Measurements from ENCODE around the gene PTPRJ.

The PTPRJ gene

GRCh38 chr11:48095779-48096470 lies 115.6 kb downstream of the PTPRJ start:
- no peak for DNase-seq

GRCh38 chr11:48096588-48097525 lies 116.5 kb downstream of the PTPRJ start:
- DNase-seq, result no peak

- no peak for DNase-seq
Measured at GRCh38 chr11:48098024-48098423, 117.7 kb downstream of the PTPRJ start.

GRCh38 chr11:48099916-48100446 lies 119.6 kb downstream of the PTPRJ start:
- no peak for DNase-seq

- DNase-seq, result no peak
Measured at GRCh38 chr11:48101044-48101733, 120.8 kb downstream of the PTPRJ start.

- no peak for DNase-seq
Measured at GRCh38 chr11:48101958-48102357, 121.6 kb downstream of the PTPRJ start.

GRCh38 chr11:48103621-48104567 lies 123.5 kb downstream of the PTPRJ start:
- no peak for DNase-seq

- DNase-seq, result no peak
Measured at GRCh38 chr11:48104568-48104924, 124.2 kb downstream of the PTPRJ start.

GRCh38 chr11:48105096-48105990 lies 125.0 kb downstream of the PTPRJ start:
- DNase-seq, result no peak

- DNase-seq, result no peak
Measured at GRCh38 chr11:48106166-48106565, 125.8 kb downstream of the PTPRJ start.

- peak in 1 of 4 experiments; percentile 20 for DNase-seq
Measured at GRCh38 chr11:48107188-48107704, 126.9 kb downstream of the PTPRJ start.

- DNase-seq, result no peak
Measured at GRCh38 chr11:48108231-48109045, 128.1 kb downstream of the PTPRJ start.

GRCh38 chr11:48109046-48109666 lies 128.8 kb downstream of the PTPRJ start:
- no peak for DNase-seq

GRCh38 chr11:48110509-48110766 lies 130.1 kb downstream of the PTPRJ start:
- no peak for DNase-seq

GRCh38 chr11:48111891-48112290 lies 131.5 kb downstream of the PTPRJ start:
- DNase-seq, result no peak

- no peak for DNase-seq
Measured at GRCh38 chr11:48114740-48115139, 134.4 kb downstream of the PTPRJ start.

GRCh38 chr11:48116437-48117228 lies 136.3 kb downstream of the PTPRJ start:
- DNase-seq, result no peak

- no peak for DNase-seq
Measured at GRCh38 chr11:48122246-48122645, 141.9 kb downstream of the PTPRJ start.

GRCh38 chr11:48122656-48123055 lies 142.3 kb downstream of the PTPRJ start:
- no peak for DNase-seq
